DND-41 (cell line): ENCODE measurements around the gene ERCC6.

Experiments
- ATAC-seq: fragments of 200-7000 bp; cut with Tn5 transposase; 3 replicates; pipeline ENCODE4 v1.9.1; 2021; ENCODE audit warnings: low read depth; ENCODE audit not compliant: insufficient read depth
- DNase-seq: peaks from one replicate; pipeline ENCODE4 v3.0.0-alpha.2; 2020
- H2AFZ ChIP-seq: 2 replicates; pipeline ENCODE4 v1.6.0; 2012; ENCODE audit warnings: low read depth, low read length
- H3K27ac ChIP-seq: 2 replicates; pipeline ENCODE4 v1.5.1; 2012; ENCODE audit warnings: low read length, inconsistent platforms
- H3K27me3 ChIP-seq: fragments of 200-600 bp; sonication (generic); 2 replicates; pipeline ENCODE4 v1.6.0; 2012; ENCODE audit warnings: low read length, mild to moderate bottlenecking, inconsistent platforms; ENCODE audit not compliant: insufficient read depth, poor library complexity
- H3K36me3 ChIP-seq: 2 replicates; pipeline ENCODE4 v1.5.1; 2012; ENCODE audit warnings: low read length, inconsistent platforms; ENCODE audit not compliant: insufficient read depth
- H3K4me1 ChIP-seq: 2 replicates; pipeline ENCODE4 v1.5.1; 2012; ENCODE audit warnings: mild to moderate bottlenecking, low read length; ENCODE audit not compliant: insufficient read depth
- H3K4me2 ChIP-seq: 2 replicates; pipeline ENCODE4 v1.6.0; 2012; ENCODE audit warnings: mild to moderate bottlenecking, moderate library complexity, low read length, inconsistent platforms; ENCODE audit not compliant: insufficient read depth
- H3K4me3 ChIP-seq, 2 experiments: fragments of 200-600 bp in 1 of 2; shearing (Covaris generic) in 1 of 2; 2 replicates each; pipeline ENCODE4 v1.5.1; 2012 to 2016; ENCODE audit warnings: inconsistent platforms in 2 of 2, low read length in 2 of 2, mild to moderate bottlenecking in 2 of 2, low read depth in 1 of 2, moderate library complexity in 1 of 2
- H3K79me2 ChIP-seq: 2 replicates; pipeline ENCODE4 v1.6.0; 2012; ENCODE audit warnings: low read length, inconsistent platforms; ENCODE audit not compliant: insufficient read depth
- H3K9ac ChIP-seq: 2 replicates; pipeline ENCODE4 v1.6.0; 2012; ENCODE audit warnings: low read depth, mild to moderate bottlenecking, inconsistent platforms, low read length, moderate library complexity
- H3K9me3 ChIP-seq: 2 replicates; pipeline ENCODE4 v1.5.1; 2012; ENCODE audit warnings: low read length, moderate library complexity, mild to moderate bottlenecking, inconsistent platforms; ENCODE audit not compliant: insufficient read depth, severe bottlenecking
- H4K20me1 ChIP-seq: 2 replicates; pipeline ENCODE4 v1.6.0; 2012; ENCODE audit warnings: low read length; ENCODE audit not compliant: insufficient read depth
- EZH2 ChIP-seq: IDR thresholded peaks from 3 replicates; pipeline ENCODE4 v1.6.1; 2012; ENCODE audit warnings: borderline replicate concordance, low read depth, mild to moderate bottlenecking, moderate library complexity, low read length, inconsistent platforms; ENCODE audit not compliant: severe bottlenecking
- TF ChIP-seq, protein P1 (sequence below): IDR thresholded peaks from 2 replicates; pipeline ENCODE4 v1.5.1; 2012; ENCODE audit warnings: borderline replicate concordance, low read length, moderate library complexity, mild to moderate bottlenecking; ENCODE audit not compliant: poor library complexity, severe bottlenecking; ENCODE audit errors: extremely low read depth

ERCC6 gene

DNA sequence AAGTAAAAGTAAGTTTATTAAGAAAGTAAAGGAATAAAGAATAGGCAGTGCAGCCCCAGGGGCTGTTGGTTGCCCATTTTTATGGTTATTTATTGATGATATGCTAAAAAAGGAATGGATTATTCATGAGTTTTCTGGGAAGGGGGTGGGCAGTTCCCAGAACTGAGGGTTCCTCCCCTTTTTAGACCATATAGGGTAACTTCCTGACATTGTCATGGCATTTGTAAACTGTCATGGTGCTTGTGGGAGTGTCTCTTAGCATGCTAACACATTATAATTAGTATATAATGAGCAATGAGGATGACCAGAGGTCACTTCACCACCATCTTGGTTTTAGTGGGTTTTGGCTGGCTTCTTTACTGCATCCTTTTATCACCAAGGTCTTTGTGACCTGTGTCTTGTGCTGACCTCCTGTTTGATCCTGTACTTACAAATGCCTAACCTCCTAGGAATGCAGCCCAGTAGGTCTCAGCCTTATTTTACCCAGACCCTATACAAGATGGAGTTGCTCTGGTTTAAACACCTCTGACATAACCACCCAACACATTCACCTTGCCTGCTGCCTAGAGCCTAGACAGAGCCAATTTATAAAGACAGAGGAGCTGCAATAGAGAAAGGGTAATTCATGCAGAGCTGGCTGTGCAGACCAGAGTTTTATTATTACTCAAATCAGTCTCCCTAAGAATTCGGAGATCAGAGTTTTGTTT lies 10.9 kb upstream of the ERCC6 start:
- no peak overlapping the region for H3K9ac ChIP-seq
- H3K27ac ChIP-seq: no peak overlapping the region
- no peaks in the 10 kb centered on the region for H4K20me1 ChIP-seq
- H2AFZ ChIP-seq: no peak overlapping the region
- no peak overlapping the region for H3K4me2 ChIP-seq
- H3K36me3 ChIP-seq: no peaks in the 10 kb centered on the region
- no peak for TF ChIP-seq EZH2
- TF ChIP-seq, protein P1, sequence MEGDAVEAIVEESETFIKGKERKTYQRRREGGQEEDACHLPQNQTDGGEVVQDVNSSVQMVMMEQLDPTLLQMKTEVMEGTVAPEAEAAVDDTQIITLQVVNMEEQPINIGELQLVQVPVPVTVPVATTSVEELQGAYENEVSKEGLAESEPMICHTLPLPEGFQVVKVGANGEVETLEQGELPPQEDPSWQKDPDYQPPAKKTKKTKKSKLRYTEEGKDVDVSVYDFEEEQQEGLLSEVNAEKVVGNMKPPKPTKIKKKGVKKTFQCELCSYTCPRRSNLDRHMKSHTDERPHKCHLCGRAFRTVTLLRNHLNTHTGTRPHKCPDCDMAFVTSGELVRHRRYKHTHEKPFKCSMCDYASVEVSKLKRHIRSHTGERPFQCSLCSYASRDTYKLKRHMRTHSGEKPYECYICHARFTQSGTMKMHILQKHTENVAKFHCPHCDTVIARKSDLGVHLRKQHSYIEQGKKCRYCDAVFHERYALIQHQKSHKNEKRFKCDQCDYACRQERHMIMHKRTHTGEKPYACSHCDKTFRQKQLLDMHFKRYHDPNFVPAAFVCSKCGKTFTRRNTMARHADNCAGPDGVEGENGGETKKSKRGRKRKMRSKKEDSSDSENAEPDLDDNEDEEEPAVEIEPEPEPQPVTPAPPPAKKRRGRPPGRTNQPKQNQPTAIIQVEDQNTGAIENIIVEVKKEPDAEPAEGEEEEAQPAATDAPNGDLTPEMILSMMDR: no peak
- ATAC-seq (no peak), DNase-seq (no peak)
- H3K27me3 ChIP-seq: no peaks in the 10 kb centered on the region
- peaks cover 5% of the 10 kb centered on the region for H3K9me3 ChIP-seq
- no peak overlapping the region for H3K4me3 ChIP-seq
- H3K4me1 ChIP-seq: no peaks in the 10 kb centered on the region
- H3K79me2 ChIP-seq: no peaks in the 10 kb centered on the region

DNA sequence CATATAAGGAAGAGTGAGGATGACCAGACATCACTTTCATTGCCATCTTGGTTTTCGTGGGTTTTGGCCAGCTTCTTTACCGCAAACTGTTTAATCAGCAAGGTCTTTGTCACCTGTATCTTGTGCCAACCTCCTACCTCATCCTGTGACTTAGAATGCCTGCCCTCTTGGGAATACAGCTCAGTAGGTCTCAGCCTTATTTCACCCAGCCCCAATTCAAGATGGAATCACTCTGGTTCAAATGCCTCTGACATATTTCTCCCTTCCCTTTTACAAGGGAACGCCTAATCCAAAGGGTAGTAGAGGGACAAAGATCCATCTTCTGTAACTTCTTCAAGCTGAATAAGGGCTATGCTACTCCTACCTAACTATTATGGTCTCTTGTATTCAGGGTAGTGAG lies 4.7 kb upstream of the ERCC6 start:
- Histone ChIP-seq H3K9ac (no peak overlapping the region), H3K27ac (no peak overlapping the region), H3K79me2 (no peaks in the 10 kb centered on the region), H3K27me3 (no peaks in the 10 kb centered on the region), H3K4me1 (peaks cover 9% of the 10 kb centered on the region), H3K36me3 (no peaks in the 10 kb centered on the region), H3K4me2 (no peak overlapping the region), H3K9me3 (peaks cover 5% of the 10 kb centered on the region), H2AFZ (no peak overlapping the region), H4K20me1 (no peaks in the 10 kb centered on the region), H3K4me3 (no peak overlapping the region)
- DNase-seq (no peak), ATAC-seq (no peak)
- TF ChIP-seq EZH2: no peak
- TF ChIP-seq, protein P1: no peak

DNA sequence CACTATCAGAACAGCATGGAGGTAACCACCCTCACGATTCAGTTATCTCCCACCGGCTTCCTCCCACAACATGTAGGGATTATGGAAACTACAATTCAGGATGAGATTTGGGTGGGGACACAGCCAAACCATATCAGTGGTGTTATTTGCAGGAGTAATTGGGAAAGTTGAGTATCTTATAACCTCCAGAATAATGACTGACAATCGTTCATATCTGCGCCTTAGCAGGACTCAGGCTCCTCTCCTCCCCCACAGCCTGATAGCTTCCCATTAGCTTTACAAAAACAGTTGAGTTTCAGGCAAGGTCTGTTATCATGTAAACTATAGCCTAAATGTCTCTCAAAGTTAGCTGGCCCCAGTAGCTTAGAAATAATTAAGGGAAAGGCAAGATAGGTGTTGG lies 3.4 kb upstream of the ERCC6 start:
- DNase-seq (no peak), ATAC-seq (no peak)
- Histone ChIP-seq H3K36me3 (no peaks in the 10 kb centered on the region), H3K4me3 (no peak overlapping the region), H3K9me3 (peaks cover 5% of the 10 kb centered on the region), H3K79me2 (peaks cover 8% of the 10 kb centered on the region), H3K27ac (no peak overlapping the region), H3K4me1 (peaks cover 20% of the 10 kb centered on the region), H3K9ac (no peak overlapping the region), H2AFZ (no peak overlapping the region), H3K27me3 (no peaks in the 10 kb centered on the region), H4K20me1 (no peaks in the 10 kb centered on the region), H3K4me2 (no peak overlapping the region)
- TF ChIP-seq, protein P1: no peak
- no peak for TF ChIP-seq EZH2
